Measurements from ENCODE around the gene SPAG17.

Gene SPAG17

GRCh38 chr1:117919376-117919775 lies 265.7 kb downstream of the SPAG17 start:
- Histone ChIP-seq H3K36me3 (ENCODE audit: control insufficient read depth, insufficient read depth, low read length) (peaks cover 5% of the 10 kb centered on the region), H3K4me1 (ENCODE audit: control insufficient read depth, insufficient read depth, low read length) (no peaks in the 10 kb centered on the region), H3K9me3 (ENCODE audit: control insufficient read depth, insufficient read depth, low read length) (no peaks in the 10 kb centered on the region), H3K4me3 (ENCODE audit: low read depth, low read length) (no peak overlapping the region), H3K9ac (ENCODE audit: low read depth, low read length) (no peak overlapping the region), H3K27me3 (ENCODE audit: control insufficient read depth, insufficient read depth, low read length) (no peaks in the 10 kb centered on the region)

- H3K9ac ChIP-seq (ENCODE audit: low read depth, low read length): no peak overlapping the region
These were observed 274.0 kb downstream of the SPAG17 start for GRCh38 chr1:117911051-117911450.

GRCh38 chr1:117905019-117905418 lies 280.0 kb downstream of the SPAG17 start:
- Histone ChIP-seq H3K9ac (ENCODE audit: low read depth, low read length) (no peak overlapping the region), H3K4me3 (ENCODE audit: low read depth, low read length) (no peak overlapping the region), H3K36me3 (ENCODE audit: control insufficient read depth, insufficient read depth, low read length) (no peaks in the 10 kb centered on the region), H3K27me3 (ENCODE audit: control insufficient read depth, insufficient read depth, low read length) (no peaks in the 10 kb centered on the region), H3K4me1 (ENCODE audit: control insufficient read depth, insufficient read depth, low read length) (no peaks in the 10 kb centered on the region), H3K9me3 (ENCODE audit: control insufficient read depth, insufficient read depth, low read length) (no peaks in the 10 kb centered on the region)

More at GRCh38 chr1:117911051-117911450, 274.0 kb downstream of the SPAG17 start:
- peaks cover 7% of the 10 kb centered on the region for H3K36me3 ChIP-seq (ENCODE audit: control insufficient read depth, insufficient read depth, low read length)
- H3K4me1 ChIP-seq (ENCODE audit: control insufficient read depth, insufficient read depth, low read length): no peaks in the 10 kb centered on the region
- no peak overlapping the region for H3K4me3 ChIP-seq (ENCODE audit: low read depth, low read length)
- no peaks in the 10 kb centered on the region for H3K27me3 ChIP-seq (ENCODE audit: control insufficient read depth, insufficient read depth, low read length)
- no peaks in the 10 kb centered on the region for H3K9me3 ChIP-seq (ENCODE audit: control insufficient read depth, insufficient read depth, low read length)

- Histone ChIP-seq H3K9me3 (ENCODE audit: control insufficient read depth, insufficient read depth, low read length) (no peaks in the 10 kb centered on the region), H3K4me1 (ENCODE audit: control insufficient read depth, insufficient read depth, low read length) (no peaks in the 10 kb centered on the region), H3K9ac (ENCODE audit: low read depth, low read length) (no peak overlapping the region), H3K27me3 (ENCODE audit: control insufficient read depth, insufficient read depth, low read length) (no peaks in the 10 kb centered on the region), H3K36me3 (ENCODE audit: control insufficient read depth, insufficient read depth, low read length) (no peaks in the 10 kb centered on the region), H3K4me3 (ENCODE audit: low read depth, low read length) (no peak overlapping the region)
These were observed 280.5 kb downstream of the SPAG17 start for GRCh38 chr1:117904485-117904884.

Data from iPS-15b (cell line).